K562 (cell line): Measurements from ENCODE around the gene MACF1. TPM values are rescaled to one million over a fixed set of nuclear protein-coding genes. Genes with fewer than 3 reads are reported as not detected.

Source experiments
- ATAC-seq: fragments of 200-7000 bp; cut with Tn5 transposase; 3 replicates; pipeline ENCODE4 v1.9.1; 2020; ENCODE audit warnings: moderate library complexity
- BruUV-seq: library from RNA; stranded (reverse); fragments of 400-500 nt; replicated peaks from 2 replicates; lab custom pipeline; 2021; lab: Mats Ljungman, UMichigan
- CTCF ChIA-PET: fragments of 300-600 bp; formaldehyde crosslinking; extraction: SDS; loops from one replicate; lab custom pipeline; 2021; ENCODE audit warnings: low intra/inter-chr PET ratio; lab: Yijun Ruan, JAX
- POLR2A ChIA-PET: fragments of 300-600, 350-650 bp; sonication (Branson Sonifier 250); formaldehyde crosslinking; extraction: SDS; loops from one replicate; lab custom pipeline; 2021; ENCODE audit warnings: antibody characterized with exemption, inconsistent platforms; lab: Yijun Ruan, JAX
- DNase-seq, 4 experiments: peaks; one replicate each; pipeline versions ENCODE4 v3.0.0 to v3.0.0-alpha.2; 2011 to 2018; ENCODE audit warnings: low spot score in 3 of 4, mixed read lengths in 3 of 4; ENCODE audit errors: extremely low read depth in 1 of 4
- FAIRE-seq: peaks from 2 replicates; lab custom pipeline; 2011; peaks lifted over from hg19 to GRCh38; lab: Jason Lieb, UNC
- H2AFZ ChIP-seq: 2 replicates; pipeline ENCODE4 v1.6.0; 2011; ENCODE audit warnings: low read depth, low read length, control low read depth, inconsistent platforms
- H3K27ac ChIP-seq: fragments of 200-600 bp; 3 replicates; pipeline ENCODE4 v1.8.0; 2011; ENCODE audit warnings: low read depth, mild to moderate bottlenecking, control low read depth, inconsistent platforms, low read length, moderate library complexity, mixed read lengths; ENCODE audit errors: extremely low read depth
- H3K27me3 ChIP-seq, 2 experiments: fragments of 300-600 bp in 1 of 2; 2 replicates in 1 of 2; 3 replicates in 1 of 2; pipeline versions ENCODE4 v1.6.0 to v1.8.0; 2011; ENCODE audit warnings: inconsistent platforms in 2 of 2, low read length in 2 of 2, mild to moderate bottlenecking in 1 of 2, mixed read lengths in 1 of 2, moderate library complexity in 1 of 2; ENCODE audit not compliant: control insufficient read depth in 2 of 2, insufficient read depth in 2 of 2
- H3K36me3 ChIP-seq: fragments of 300-600 bp; 3 replicates; pipeline ENCODE4 v1.8.0; 2011; ENCODE audit warnings: mild to moderate bottlenecking, low read length, inconsistent platforms; ENCODE audit not compliant: control insufficient read depth, insufficient read depth
- H3K4me1 ChIP-seq, 2 experiments: fragments of 200-600 bp in 1 of 2; replicated peaks in 1 of 2; 2 replicates in 1 of 2; 3 replicates in 1 of 2; pipeline versions ENCODE4 v1.5.1 to v1.8.0; 2011; ENCODE audit warnings: inconsistent platforms in 2 of 2, low read length in 2 of 2, mild to moderate bottlenecking in 1 of 2, mixed read lengths in 1 of 2, moderate library complexity in 1 of 2; ENCODE audit not compliant: control insufficient read depth in 2 of 2, insufficient read depth in 2 of 2
- H3K4me2 ChIP-seq: 2 replicates; pipeline ENCODE4 v1.6.1; 2011; ENCODE audit warnings: low read length, control low read depth, inconsistent platforms, mixed read lengths; ENCODE audit not compliant: insufficient read depth
- H3K4me3 ChIP-seq: fragments of 200-600 bp; sonication (generic), shearing (Covaris generic); 2 replicates; pipeline ENCODE4 v1.5.1; 2016; ENCODE audit warnings: control low read depth, inconsistent platforms
- H3K79me2 ChIP-seq: fragments of 200-600 bp; 3 replicates; pipeline ENCODE4 v1.8.0; 2011; ENCODE audit warnings: low read length, inconsistent platforms; ENCODE audit not compliant: control insufficient read depth, insufficient read depth
- H3K9ac ChIP-seq, 2 experiments: 2 replicates each; pipeline versions ENCODE4 v1.6.0 to v1.6.1; 2011; ENCODE audit warnings: low read depth in 2 of 2, low read length in 2 of 2, control low read depth in 1 of 2, inconsistent platforms in 1 of 2, mild to moderate bottlenecking in 1 of 2, mixed read lengths in 1 of 2; ENCODE audit not compliant: insufficient read depth in 1 of 2
- H3K9me1 ChIP-seq: one replicate; pipeline ENCODE4 v1.6.0; 2011; ENCODE audit warnings: inconsistent platforms, mild to moderate bottlenecking, low read length, moderate library complexity; ENCODE audit not compliant: control insufficient read depth, insufficient read depth
- H3K9me3 ChIP-seq: replicated peaks from 2 replicates; pipeline ENCODE4 v1.5.1; 2011; ENCODE audit warnings: low read depth, low read length, inconsistent platforms; ENCODE audit not compliant: control insufficient read depth, insufficient read depth
- H4K20me1 ChIP-seq: replicated peaks from 2 replicates; pipeline ENCODE4 v1.6.1; 2011; ENCODE audit warnings: low read length, inconsistent platforms, mixed read lengths; ENCODE audit not compliant: control insufficient read depth, insufficient read depth
- BRD9 ChIP-seq: fragments of 450-650 bp; IDR thresholded peaks from 2 replicates; pipeline ENCODE4 v1.6.1; 2018; ENCODE audit warnings: low read depth; ENCODE audit not compliant: partially characterized antibody
- CBFA2T3 ChIP-seq: fragments of 450-650 bp; IDR thresholded peaks from 2 replicates; pipeline ENCODE4 v1.6.1; 2017
- DPF2 ChIP-seq: fragments of 450-650 bp; IDR thresholded peaks from 2 replicates; pipeline ENCODE4 v1.6.1; 2016
- EHMT2 ChIP-seq: fragments of 450-650 bp; IDR thresholded peaks from 2 replicates; pipeline ENCODE4 v1.6.1; 2018; ENCODE audit warnings: antibody characterized with exemption
- ESRRA ChIP-seq: fragments of 450-650 bp; IDR thresholded peaks from 2 replicates; pipeline ENCODE4 v1.6.1; 2014; ENCODE audit warnings: low read depth, mild to moderate bottlenecking, moderate library complexity, borderline replicate concordance
- GABPA ChIP-seq: fragments of 200-800 bp; sonication (Bioruptor generic); conservative IDR thresholded peaks from 2 replicates; pipeline ENCODE4 v1.6.1; 2016; ENCODE audit warnings: low read depth, missing genetic modification characterization, missing compliant biosample characterization
- GATA2 ChIP-seq: sonication (generic); formaldehyde crosslinking; IDR thresholded peaks from 2 replicates; pipeline ENCODE4 v1.4.0; 2020; ENCODE audit warnings: mild to moderate bottlenecking, missing genetic modification reagents
- GTF2E2 ChIP-seq: fragments of 200-800 bp; sonication (Bioruptor generic); IDR thresholded peaks from 2 replicates; pipeline ENCODE4 v1.6.1; 2016; ENCODE audit warnings: missing genetic modification characterization, missing compliant biosample characterization
- HDAC2 ChIP-seq: fragments of 450-650 bp; IDR thresholded peaks from 2 replicates; pipeline ENCODE4 v1.6.1; 2016; ENCODE audit warnings: mild to moderate bottlenecking
- KAT8 ChIP-seq: fragments of 450-650 bp; IDR thresholded peaks from 2 replicates; pipeline ENCODE4 v1.6.1; 2016; ENCODE audit warnings: low read depth, mild to moderate bottlenecking
- NEUROD1 ChIP-seq: fragments of 150-350 bp; IDR thresholded peaks from 2 replicates; pipeline ENCODE4 v1.6.1; 2014; ENCODE audit warnings: borderline replicate concordance, low read length, low read depth; ENCODE audit not compliant: partially characterized antibody
- NFATC3 ChIP-seq: fragments of 450-650 bp; IDR thresholded peaks from 2 replicates; pipeline ENCODE4 v1.6.1; 2017; ENCODE audit warnings: mild to moderate bottlenecking
- NFIC ChIP-seq: fragments of 450-650 bp; IDR thresholded peaks from 2 replicates; pipeline ENCODE4 v1.6.1; 2017; ENCODE audit warnings: mild to moderate bottlenecking, inconsistent platforms
- NR2C2 ChIP-seq, 2 experiments: fragments of 200-800 bp in 1 of 2; sonication (Bioruptor generic) in 1 of 2; sonication (generic) in 1 of 2; formaldehyde crosslinking in 1 of 2; IDR thresholded peaks; 2 replicates each; pipeline versions ENCODE4 v1.6.1 to v1.8.0; 2016 to 2022; ENCODE audit warnings: mild to moderate bottlenecking in 1 of 2, missing compliant biosample characterization in 1 of 2, missing genetic modification characterization in 1 of 2, missing genetic modification reagents in 1 of 2
- RBM15 ChIP-seq: fragments of 200-400 bp; formaldehyde crosslinking; IDR thresholded peaks from 2 replicates; pipeline ENCODE4 v1.6.1; 2018; ENCODE audit warnings: mild to moderate bottlenecking, low read length, moderate library complexity; ENCODE audit not compliant: insufficient read depth
- RCOR1 ChIP-seq, 2 experiments: IDR thresholded peaks; 2 replicates each; pipeline ENCODE4 v1.6.1; 2012; ENCODE audit warnings: low read depth in 2 of 2, low read length in 2 of 2, borderline replicate concordance in 1 of 2, improper control_type of control experiment in 1 of 2
- RFX7 ChIP-seq: fragments of 250-450 bp; sonication (Bioruptor Pico); IDR thresholded peaks from 2 replicates; pipeline ENCODE4 v1.5.1; 2021; ENCODE audit warnings: mild to moderate bottlenecking
- SMAD4 ChIP-seq: fragments of 250-450 bp; sonication (Bioruptor Pico); conservative IDR thresholded peaks from 2 replicates; pipeline ENCODE4 v1.8.0; 2021; ENCODE audit warnings: inconsistent platforms, mild to moderate bottlenecking, moderate library complexity
- SMARCA4 ChIP-seq: fragments of 450-650 bp; IDR thresholded peaks from 2 replicates; pipeline ENCODE4 v1.6.1; 2016
- TRIM24 ChIP-seq, 2 experiments: fragments of 450-650 bp; IDR thresholded peaks; 2 replicates each; pipeline ENCODE4 v1.6.1; 2016
- ZNF445 ChIP-seq: fragments of 250-450 bp; sonication (Bioruptor Pico); IDR thresholded peaks from 2 replicates; pipeline ENCODE4 v1.4.0; 2020; ENCODE audit warnings: low read depth, mild to moderate bottlenecking, moderate library complexity
- WGBS: fragments of 100-300 bp; shearing (Covaris generic); methylation state at CpG from one replicate; pipeline ENCODE4 v1.1.6; 2016; ENCODE audit warnings: low coverage, mixed read lengths; ENCODE audit not compliant: insufficient coverage; ENCODE audit errors: missing lambda C conversion rate; 5-methylcytosine and 5-hydroxymethylcytosine counted together
- in situ Hi-C: fragments of 300-500 bp; cut with MboI; formaldehyde crosslinking; loops from 4 replicates; pipeline ENCODE4 v1.15.0; 2018; ENCODE audit warnings: inconsistent platforms, mixed read lengths
- intact Hi-C: fragments of 100-400 bp; cut with micrococcal nuclease; formaldehyde crosslinking; loops from 2 replicates; pipeline ENCODE4 v1.14.2; 2022
- polyA plus RNA-seq, 8 experiments: library from polyadenylated mRNA; depleted of rRNA in 4 of 8; stranded (reverse) in 5 of 8; unstranded in 3 of 8; fragments of >200 nt; fragmentation: Nextera tagmentation in 2 of 8; fragmentation: Illumina TruSeq in 1 of 8; extraction: Ambion mirVana in 2 of 8; extraction: Trizol in 1 of 8; gene quantifications; 2 replicates each; pipeline versions ENCODE4 v1.2.1 to v1.2.3, GENCODE V29; 2011 to 2014; ENCODE audit warnings: inconsistent platforms in 1 of 8, missing spikeins in 1 of 8
- total RNA-seq, 7 experiments: library from RNA; depleted of rRNA in 6 of 7; stranded (reverse); fragments of >200 nt in 6 of 7; fragmentation: Illumina TruSeq in 2 of 7; extraction: Trizol in 2 of 7; gene quantifications; 2 replicates each; pipeline versions ENCODE4 v1.2.1 to v1.2.3, GENCODE V29; 2011 to 2021; ENCODE audit warnings: low replicate concordance in 1 of 7
- TF ChIP-seq, protein P1 (sequence below), 3 experiments: IDR thresholded peaks in 2 of 3; conservative IDR thresholded peaks in 1 of 3; 2 replicates each; pipeline ENCODE4 v1.5.1; 2011 to 2012; ENCODE audit warnings: low read length in 3 of 3, mild to moderate bottlenecking in 3 of 3, control low read depth in 2 of 3, improper control_type of control experiment in 1 of 3, inconsistent platforms in 1 of 3, low read depth in 1 of 3, mixed read lengths in 1 of 3, moderate library complexity in 1 of 3; ENCODE audit not compliant: insufficient read depth in 2 of 3

MACF1 gene
- total and polyA plus RNA-seq, 9 of the 15 experiments (the other 6 are each of a cell fraction or from before 2014, with no cell fraction given): 13.2 to 232 (median 112) TPM

DNA sequence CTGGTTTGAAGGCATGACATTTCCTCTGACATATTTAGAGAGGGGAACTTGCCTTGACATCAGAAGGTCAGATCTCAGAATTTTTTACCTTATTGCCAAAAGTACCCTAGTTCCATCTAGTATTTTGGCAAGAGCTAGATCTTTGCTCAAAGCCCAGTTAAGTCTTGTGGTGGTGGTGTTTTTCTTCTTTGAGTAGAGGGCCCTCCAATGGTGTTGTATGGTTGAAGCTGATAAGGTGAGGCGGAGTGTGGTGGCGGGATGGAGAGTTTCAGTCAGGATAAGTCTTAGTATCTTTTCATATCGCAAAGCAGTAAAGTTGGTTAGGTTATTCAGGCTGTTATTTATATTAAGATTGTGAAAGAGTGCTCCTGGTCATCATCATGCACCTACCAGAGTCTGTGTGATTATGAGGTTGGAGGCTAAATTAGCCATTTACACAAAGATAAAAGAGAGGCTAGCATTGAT is 20.1 kb upstream of the MACF1 start:
- 2% methylated on average over 3 of the region's 3 CpGs for WGBS
- DNase-seq (peak; percentile 64 to 87 (median 76)), ATAC-seq (peak; percentile 94), FAIRE-seq (peak; percentile 90)
- Histone ChIP-seq H3K9me3 (no peaks in the 10 kb centered on the region), H3K4me1 (peaks cover 13 to 30% of the 10 kb centered on the region in 2 experiments), H3K27ac (peak overlapping the region; percentile 61), H3K36me3 (no peaks in the 10 kb centered on the region), H3K79me2 (no peaks in the 10 kb centered on the region; the same call in 2 of the 3 replicates), H3K4me3 (no peak overlapping the region), H3K9me1 (peaks cover 4% of the 10 kb centered on the region), H3K4me2 (peak overlapping the region; percentile 45; the same call in 1 of the 2 replicates), H3K9ac (peak overlapping the region; percentile 6 to 15; a peak in 3 of 4 replicates), H2AFZ (0 out of 2 replicates have a peak overlapping the region, but pooled peaks have one; percentile 11), H4K20me1 (peaks cover 7% of the 10 kb centered on the region), H3K27me3 (no peaks in the 10 kb centered on the region)
- CTCF ChIA-PET: interaction anchor here (0.6 to 2.9 kb wide), 6 partner anchors 8 to 86 kb away, joined by 3 to 14 read pairs (median 4); no protein-coding TSS in a partner anchor
- POLR2A ChIA-PET: interaction anchor here (0.7 to 1.3 kb wide), 19 partner anchors 8 to 98 kb away, joined by 3 to 9 read pairs (median 3); no protein-coding TSS in a partner anchor
- in situ Hi-C loops: loop anchor here (5.0 kb wide), 1 partner anchor 82 kb away; no protein-coding TSS in a partner anchor
- intact Hi-C loops: loop anchor here (1.0 kb wide), 2 partner anchors 55 to 82 kb away; no protein-coding TSS in a partner anchor
- no TSS peak for BruUV-seq
- TF ChIP-seq, protein P1, sequence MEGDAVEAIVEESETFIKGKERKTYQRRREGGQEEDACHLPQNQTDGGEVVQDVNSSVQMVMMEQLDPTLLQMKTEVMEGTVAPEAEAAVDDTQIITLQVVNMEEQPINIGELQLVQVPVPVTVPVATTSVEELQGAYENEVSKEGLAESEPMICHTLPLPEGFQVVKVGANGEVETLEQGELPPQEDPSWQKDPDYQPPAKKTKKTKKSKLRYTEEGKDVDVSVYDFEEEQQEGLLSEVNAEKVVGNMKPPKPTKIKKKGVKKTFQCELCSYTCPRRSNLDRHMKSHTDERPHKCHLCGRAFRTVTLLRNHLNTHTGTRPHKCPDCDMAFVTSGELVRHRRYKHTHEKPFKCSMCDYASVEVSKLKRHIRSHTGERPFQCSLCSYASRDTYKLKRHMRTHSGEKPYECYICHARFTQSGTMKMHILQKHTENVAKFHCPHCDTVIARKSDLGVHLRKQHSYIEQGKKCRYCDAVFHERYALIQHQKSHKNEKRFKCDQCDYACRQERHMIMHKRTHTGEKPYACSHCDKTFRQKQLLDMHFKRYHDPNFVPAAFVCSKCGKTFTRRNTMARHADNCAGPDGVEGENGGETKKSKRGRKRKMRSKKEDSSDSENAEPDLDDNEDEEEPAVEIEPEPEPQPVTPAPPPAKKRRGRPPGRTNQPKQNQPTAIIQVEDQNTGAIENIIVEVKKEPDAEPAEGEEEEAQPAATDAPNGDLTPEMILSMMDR (IDR thresholded peaks at IDR 0.05 in 2 of 3, conservative IDR thresholded peaks at IDR 0.05 in 1 of 3; ENCODE audit: insufficient read depth in 2 of 3, low read depth in 1 of 3, low read length in 3 of 3): peak in 2 of 3 experiments; percentile 69 to 81; a peak in 5 of 6 replicates
- 0 out of 2 replicates have a peak, but pooled peaks have one; percentile 35 for TF ChIP-seq SMAD4 (CRISPR knock-in tag)
- TF ChIP-seq BRD9: peak; percentile 47
- peak; percentile 90 for TF ChIP-seq CBFA2T3
- TF ChIP-seq RCOR1 (IDR thresholded peaks at IDR 0.05; ENCODE audit: borderline replicate concordance in 1 of 2, low read depth in 2 of 2, low read length in 2 of 2): peak; percentile 29 to 82; a peak in 2 of 4 replicates
- TF ChIP-seq NFATC3: no peak
- TF ChIP-seq GTF2E2 (tag): 0 out of 2 replicates have a peak, but pooled peaks have one; percentile 19
- no peak for TF ChIP-seq RFX7 (CRISPR knock-in tag)
- TF ChIP-seq HDAC2: no peak
- no peak for TF ChIP-seq RBM15
- no peak for TF ChIP-seq GABPA
- peak; percentile 23 for TF ChIP-seq NEUROD1
- peak; percentile 91 for TF ChIP-seq EHMT2
- TF ChIP-seq NR2C2 (CRISPR knock-in tag; IDR thresholded peaks at IDR 0.05): 0 out of 2 replicates have a peak, but pooled peaks have one; percentile 58
- no peak for TF ChIP-seq NR2C2 (tag; IDR thresholded peaks at IDR 0.05)
- TF ChIP-seq ESRRA: peak; percentile 14; the same call in 1 of the 2 replicates
- 0 out of 4 replicates have a peak, but pooled peaks of 1 of the 2 experiments have one; percentile 14 for TF ChIP-seq TRIM24 (IDR thresholded peaks at IDR 0.05)
- peak; percentile 72 for TF ChIP-seq SMARCA4
- no peak for TF ChIP-seq KAT8
- peak; percentile 53 for TF ChIP-seq GATA2 (CRISPR knock-in tag)
- no peak for TF ChIP-seq ZNF445 (CRISPR knock-in tag)
- peak; percentile 63 for TF ChIP-seq DPF2
- peak; percentile 52 for TF ChIP-seq NFIC
